ENCODE results near the gene PNKD.

DNA sequence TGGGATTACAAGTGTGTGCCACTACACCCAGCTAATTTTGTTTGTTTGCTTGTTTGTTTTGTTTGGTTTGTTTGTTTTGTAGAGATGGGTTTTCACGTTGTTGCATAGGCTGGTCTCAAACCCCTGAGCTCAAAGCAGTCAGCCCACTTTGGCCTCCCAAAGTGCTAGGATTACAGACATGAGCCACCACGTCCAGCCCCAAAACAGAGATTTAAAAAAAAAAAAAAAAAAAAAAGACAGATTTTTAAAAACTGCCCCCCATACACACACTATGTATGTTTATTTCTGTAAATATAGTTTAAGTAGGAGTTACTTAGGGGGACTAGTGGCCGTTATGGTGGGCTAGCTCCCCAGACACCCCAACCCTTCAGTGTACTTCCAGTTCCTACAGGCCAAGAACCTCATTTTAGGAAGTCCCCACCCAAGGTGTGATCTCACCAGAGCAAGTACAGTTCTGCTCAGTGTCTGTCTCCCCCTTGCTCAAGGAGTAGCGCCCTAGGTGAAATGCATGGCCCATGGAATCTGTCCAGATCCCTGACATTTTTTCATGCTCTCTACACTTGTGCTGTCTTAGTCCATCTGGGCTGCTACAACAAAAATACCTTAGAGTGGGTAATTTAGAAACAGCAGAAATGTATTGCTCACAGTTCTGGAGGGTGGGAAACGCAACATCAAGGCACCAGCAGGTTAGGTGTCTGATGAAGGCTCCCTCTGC is 23.6 kb downstream of the PNKD start:
- no peak for TF ChIP-seq CTCF (IDR thresholded peaks at IDR 0.05 in 4 of 5, conservative IDR thresholded peaks at IDR 0.05 in 1 of 5)
- no peak for TF ChIP-seq POLR2A (IDR thresholded peaks at IDR 0.05)
